GM20431 (cell line): Measurements from ENCODE around the gene NR1D2.
"Not testable (repeated sequence)": the region's sequence is repeated elsewhere in the genome, so short reads cannot be mapped to it uniquely, and the experiment has no call there.

ENCODE experiments used
- in situ Hi-C: fragments of 300-500 bp; cut with MseI, MboI; formaldehyde crosslinking; loops from one replicate; pipeline ENCODE4 v1.15.0; 2020; ENCODE audit warnings: low sequenced_read_pairs; ENCODE audit not compliant: unreplicated experiment

The NR1D2 gene

DNA sequence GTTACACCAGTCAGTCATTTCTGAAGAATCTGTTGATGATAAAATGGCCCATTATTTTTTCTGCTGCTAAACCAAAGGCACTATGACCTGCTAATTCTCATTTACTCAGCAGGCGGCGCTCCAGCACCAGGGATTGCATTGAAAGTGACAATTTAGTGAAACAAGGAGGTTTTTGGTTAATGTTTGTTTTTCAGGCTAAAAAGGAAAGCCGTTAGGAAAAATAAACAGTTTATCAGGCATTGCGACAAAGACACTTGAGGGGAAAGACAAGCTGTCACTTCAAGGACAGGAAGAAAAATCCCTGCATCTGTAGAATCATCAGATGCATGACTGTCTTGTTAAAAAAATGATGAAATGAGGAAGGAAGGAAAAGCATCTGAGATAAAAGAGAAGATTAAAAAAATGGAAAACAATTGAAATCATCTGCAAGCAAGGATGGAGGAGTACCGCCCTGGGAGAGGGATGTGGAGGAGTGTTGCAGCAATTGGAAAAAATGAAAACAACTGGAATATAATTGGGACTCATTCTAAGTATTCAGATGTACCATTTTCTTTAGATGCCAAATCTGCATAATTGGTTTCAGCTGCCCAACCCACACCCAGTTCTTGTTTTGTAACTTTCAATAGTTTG is 54.0 kb downstream of the NR1D2 start:
- in situ Hi-C loops: no loop called here

DNA sequence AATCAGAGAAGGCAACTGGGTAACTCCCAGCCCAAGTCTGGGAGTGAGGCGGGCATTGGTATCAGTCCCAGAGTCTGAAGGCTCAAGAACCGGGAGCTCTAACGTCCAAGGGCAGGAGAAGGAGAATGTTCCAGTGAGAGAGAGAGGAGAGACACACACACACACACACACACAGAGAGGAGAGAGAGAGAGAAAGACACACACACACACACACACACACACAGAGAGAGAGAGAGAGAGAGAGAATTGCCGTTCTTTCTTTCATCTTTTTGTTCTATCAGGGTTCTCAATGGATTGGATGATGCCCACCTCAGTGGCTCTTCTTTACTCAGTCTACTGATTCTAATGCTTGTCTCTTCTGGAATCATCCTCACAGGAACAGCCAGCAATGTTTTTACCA is 57.0 kb downstream of the NR1D2 start:
- in situ Hi-C loops: loop anchor here (10.0 kb wide), 1 partner anchor 243 kb away; no protein-coding TSS in a partner anchor

DNA sequence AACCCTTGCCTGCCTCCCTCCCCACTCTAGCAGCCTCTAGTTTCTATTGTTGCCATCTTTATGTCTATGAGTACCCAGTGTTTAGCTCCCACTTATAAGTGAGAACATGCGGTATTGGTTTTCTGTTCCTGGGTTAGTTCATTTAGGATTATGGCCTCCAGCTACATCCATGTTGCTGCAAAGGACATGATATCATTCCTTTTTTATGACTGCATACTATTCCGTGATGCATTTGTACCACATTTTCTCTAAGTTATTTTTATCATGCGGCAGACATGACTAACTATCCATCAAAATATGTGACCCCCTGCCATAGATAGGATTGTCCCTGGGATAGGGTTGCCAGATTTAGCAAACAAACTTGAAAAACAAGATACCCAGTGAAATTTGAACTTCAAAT is 58.4 kb downstream of the NR1D2 start:
- in situ Hi-C loops: loop anchor here (10.0 kb wide), 1 partner anchor 241 kb away; no protein-coding TSS in a partner anchor

DNA sequence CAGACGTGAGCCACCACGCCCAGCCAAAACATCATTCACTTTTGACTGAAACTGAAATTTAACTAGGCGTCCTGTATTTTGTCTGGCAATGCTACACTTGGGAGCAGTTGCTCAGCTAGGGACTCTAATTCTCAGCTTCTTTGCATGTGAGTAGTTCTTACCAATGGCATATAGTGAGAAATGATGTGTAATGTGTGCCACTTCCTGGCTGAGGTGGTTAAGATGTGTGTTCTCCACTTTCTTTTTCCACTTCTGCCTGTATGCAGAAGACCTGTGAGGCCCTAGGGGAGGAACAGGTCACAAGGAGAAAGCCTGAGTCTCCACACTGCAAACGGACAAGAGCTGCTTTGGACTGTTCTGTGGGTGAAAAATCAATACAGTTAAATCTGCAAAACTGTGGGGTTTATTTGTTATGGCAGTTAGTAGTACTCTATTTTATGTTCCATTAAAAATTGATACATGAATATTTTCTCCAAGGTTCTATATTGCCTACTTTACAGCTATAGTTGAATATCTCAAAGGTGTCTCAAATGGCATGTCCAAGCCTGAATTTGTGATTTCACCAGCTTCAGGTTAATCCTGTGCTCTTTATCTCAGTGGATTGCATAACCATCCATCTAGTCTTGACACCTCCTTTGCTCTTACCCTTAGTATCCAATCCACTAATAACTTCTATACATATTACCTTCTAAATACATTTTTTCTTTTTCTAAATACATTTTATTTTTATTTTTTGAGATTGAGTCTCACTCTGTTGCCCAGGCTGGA is 59.3 kb downstream of the NR1D2 start:
- in situ Hi-C loops: loop anchor here (10.0 kb wide), 1 partner anchor 240 kb away; no protein-coding TSS in a partner anchor

DNA sequence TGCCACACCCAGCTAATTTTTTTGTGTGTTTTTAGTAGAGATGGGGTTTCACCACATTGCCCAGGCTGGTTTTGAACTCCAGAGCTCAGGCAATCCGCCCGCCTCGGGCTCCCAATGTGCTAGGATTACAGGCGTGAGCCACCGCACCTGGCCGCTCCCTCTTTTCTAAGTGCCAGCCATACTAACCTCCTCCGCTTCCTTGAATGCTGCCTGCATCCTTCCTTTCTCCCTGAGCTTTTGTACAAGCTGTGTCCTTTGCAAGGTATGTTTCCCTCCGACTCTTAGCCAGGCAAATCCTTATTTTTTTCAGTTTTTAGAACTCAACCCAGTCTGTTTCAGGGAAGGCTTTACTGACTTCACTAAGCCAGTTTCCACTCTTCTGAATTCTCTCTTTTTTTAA is 60.6 kb downstream of the NR1D2 start:
- in situ Hi-C loops: loop anchor here (10.0 kb wide), 1 partner anchor 239 kb away; no protein-coding TSS in a partner anchor

DNA sequence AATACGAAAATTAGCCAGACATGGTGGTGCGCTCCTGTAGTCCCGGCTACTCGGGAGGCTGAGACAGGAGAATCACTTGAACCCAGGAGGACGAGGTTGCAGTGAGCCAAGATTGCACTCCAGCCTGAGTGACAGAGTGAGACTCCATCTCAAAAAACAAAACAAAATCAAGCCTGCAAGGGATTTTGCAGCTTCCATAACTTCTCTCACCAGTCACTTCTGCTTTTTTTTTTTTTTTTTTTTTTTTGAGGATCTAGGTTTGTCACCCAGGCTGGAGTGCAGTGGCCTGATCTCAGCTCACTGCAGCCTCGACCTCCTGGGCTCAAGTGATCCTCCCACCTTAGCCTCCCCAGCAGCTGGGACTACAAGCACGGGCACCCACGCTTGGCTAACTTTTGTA is 65.7 kb downstream of the NR1D2 start:
- in situ Hi-C loops: not testable (repeated sequence)

DNA sequence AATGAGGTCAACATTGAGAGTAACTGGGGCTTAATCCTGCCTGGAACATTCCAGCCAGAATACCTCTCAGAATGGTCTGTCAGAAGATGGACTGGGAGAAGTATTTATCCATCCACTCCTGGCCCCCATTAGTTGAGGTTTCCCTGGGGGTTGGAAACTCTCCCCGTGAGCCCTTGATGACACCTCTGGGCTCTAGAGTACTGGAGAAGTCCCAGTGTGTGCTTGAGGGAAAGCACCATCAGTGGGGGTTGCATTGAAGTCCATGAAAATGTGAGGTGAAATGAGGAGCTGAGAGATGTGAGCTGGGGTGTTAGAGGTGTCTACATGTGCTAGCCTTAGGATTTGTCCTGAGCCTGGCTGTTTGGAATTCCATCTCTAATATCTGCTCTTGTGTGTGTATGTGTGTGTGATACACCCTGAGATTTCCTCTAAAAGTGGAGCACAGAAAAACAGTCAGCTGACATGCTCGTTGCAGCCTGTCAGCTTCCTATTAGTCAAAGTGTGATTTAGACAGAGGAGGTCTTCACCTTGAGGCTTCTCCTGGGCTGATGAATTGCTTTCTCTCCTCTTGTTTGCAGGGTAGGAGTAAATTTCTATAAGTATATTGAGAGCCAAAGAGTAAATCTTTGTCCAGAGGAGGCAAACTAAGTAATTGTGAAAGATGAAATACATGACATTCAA is 67.6 kb downstream of the NR1D2 start:
- in situ Hi-C loops: no loop called here

DNA sequence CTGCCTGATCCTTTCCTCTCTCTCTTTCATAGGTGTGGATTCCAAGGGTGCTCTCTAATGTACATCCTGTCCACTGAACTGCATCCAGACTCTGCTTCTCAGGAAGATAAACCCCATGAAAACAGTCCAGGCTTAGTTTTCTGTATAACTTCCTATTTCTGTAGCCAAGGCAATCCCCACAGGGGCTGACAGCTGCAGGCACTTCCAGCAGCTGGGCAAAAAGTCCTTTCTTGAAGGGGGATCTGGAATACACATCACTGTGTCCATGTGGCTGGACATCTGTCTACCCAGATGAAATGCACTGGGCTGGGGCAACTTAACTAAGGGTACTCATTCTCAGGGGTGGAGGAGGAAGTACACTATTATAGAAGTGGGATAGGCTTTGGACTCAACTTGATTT is 72.2 kb downstream of the NR1D2 start:
- in situ Hi-C loops: no loop called here

DNA sequence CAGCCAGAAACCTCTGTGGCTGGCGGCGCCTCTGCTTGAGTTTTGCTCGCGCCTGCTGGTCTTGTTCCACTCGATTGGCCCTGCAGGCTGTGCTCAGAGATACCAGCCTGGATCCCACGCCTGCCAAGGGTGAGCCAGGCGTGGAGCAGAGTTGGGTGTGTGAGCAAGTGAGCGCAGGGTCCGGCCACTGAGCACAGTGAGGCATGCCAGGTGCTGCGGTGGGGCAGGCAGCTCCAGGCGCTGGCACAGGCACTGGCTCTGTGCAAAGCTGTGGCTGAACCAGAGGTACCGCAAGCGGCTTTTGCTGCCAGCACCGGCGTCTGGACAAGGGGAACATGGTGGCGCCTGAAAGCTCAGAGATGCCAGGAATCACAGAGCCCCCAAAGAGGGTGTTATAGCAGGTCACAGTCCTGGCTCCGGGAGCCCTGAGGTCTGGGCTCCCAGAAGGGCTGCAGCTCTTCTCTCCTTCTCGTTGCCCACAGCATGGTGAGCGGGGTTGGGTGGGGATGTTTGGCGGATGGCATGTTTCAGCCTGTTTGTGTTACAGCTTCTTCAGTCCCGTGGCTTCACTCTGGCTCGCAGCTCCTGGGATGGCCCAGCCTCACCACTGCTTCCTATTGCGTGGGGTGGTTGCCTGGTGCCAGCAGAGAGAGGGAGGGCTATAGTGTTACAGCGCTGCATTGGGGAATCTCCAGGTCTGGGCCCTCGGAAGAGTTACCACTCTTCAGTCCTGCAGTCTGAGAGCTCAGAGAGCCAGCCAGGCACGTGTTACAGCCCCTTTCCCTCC is 73.9 kb downstream of the NR1D2 start:
- in situ Hi-C loops: no loop called here

DNA sequence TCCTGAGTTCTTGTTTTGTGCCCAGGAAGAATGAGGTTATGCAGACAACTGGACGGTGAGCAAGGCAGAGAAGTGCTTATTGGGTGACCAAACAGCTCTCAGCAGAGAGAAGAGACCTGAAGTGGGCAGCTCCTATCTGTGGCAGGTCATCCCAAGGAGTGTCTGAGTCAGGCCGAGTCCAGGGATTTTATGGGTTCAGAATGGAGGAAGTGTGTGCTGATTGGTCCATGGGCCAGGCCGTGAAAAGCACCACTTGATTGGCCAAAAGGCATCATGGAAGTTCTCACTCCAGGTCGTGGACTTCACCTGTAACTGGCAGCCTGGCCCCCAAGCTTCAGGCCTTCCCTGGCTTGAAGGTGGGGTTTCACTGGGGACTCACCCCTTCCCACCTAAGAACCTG is 74.5 kb downstream of the NR1D2 start:
- in situ Hi-C loops: no loop called here

DNA sequence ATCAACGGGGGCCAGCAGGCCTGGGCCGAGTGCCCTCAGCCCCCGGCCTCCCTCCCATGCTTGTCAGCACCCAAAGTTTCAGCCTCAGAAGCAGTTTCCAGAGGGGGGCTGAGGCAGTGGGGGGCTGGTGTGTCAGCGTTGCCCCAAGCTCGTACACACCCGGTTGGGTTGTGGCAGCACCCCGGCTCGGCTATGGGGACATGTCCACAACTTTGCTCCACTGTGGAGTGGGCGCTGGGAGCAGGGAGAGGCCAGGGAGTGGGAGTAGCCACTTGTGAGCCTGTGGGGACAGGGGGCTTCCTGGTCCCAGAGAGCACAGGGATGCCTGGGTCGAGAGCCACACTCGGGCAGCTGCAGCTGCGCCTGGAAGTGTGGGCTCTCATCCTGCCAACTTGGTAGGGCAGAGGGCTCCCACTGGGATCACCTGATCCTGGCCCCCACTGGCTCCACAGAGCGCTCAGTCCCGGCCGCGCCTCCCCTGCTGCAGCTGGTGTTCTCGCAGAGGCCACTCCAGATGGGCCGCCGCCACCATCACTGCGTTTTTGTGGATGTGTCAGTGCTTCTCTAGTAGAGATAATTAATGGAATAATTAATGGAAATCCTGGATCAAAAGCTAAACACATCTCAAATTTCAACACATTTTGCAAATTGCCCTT is 75.1 kb downstream of the NR1D2 start:
- in situ Hi-C loops: no loop called here

DNA sequence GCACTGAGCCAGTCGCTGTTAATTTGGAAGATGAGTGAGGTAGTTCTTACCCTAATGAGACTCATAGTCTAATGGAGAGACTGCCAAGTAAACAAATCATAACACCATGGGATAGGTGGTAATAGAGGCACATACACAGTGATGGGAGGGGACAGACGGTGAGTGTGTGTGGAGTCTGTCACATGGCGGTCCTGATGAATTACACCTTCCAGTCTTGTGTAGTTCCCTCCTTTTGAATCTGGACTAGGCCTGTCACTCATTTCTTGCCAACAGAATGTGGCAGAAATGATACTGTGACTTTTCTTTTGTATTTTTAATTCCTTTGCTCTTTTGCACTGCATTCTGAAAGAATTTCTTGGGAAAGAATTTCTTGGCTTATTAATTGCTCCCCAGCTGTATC is 78.1 kb downstream of the NR1D2 start:
- in situ Hi-C loops: no loop called here

DNA sequence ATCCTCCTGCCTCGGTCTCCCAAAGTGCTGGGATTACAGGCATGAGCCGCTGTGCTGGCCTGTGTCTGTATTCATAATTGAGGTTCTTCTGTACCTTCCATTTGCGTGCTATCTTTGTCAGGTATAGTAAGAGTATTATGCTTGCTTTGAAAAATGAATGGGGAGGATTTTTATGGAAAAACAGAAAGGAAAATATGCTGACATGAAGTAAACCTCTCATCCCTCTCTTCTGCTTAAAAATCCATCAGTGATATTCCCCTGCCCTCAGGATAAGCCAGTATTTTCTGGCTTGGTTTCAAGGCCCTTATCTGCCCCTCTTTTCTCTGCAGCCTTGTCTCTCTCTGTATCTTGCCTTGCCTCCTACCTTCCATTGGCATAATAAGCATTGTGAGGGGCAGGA is 80.7 kb downstream of the NR1D2 start:
- in situ Hi-C loops: no loop called here

DNA sequence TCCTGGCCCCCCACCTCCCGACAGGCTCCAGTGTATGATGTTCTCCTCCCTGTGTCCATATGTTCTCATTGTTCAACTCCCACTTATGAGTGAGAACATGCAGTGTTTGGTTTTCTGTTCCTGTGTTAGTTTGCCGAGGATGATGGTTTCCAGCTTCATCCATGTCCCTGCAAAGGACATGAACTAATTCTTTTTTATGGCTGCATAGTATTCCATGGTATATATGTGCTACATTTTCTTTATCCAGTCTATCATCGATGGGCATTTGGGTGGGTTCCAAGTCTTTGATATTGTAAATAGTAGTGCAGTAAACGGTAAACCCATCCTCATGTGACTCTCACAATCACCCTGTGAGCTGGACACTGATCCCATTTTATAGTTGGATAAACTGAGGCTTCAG is 81.6 kb downstream of the NR1D2 start:
- in situ Hi-C loops: not testable (repeated sequence)

DNA sequence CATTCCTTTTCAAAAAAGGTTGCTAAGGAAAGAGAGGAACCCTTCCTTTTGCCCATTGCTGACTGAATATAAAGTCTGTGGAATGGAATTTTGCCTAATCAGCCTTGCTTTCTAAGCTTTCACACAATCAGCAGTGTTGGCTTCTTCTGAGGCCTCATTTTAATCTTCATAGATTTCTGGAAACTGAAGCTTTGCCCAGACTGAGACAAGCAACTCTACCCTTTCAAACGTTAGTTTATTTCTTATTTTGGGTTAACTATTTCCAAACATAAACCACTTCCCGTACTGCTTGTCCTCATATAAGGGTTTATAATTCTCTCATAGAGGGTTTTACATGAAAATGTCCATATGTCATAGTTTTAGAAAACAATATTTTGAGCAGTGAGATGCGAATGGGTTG is 82.9 kb downstream of the NR1D2 start:
- in situ Hi-C loops: no loop called here
